Measurements from ENCODE around the gene MYOG.

GRCh38 chr1:203089001-203089650, 3.3 kb upstream of the MYOG start:
- TF ChIP-seq CTCF (optimal IDR thresholded peaks at IDR 0.05 in 1 of 3, IDR thresholded peaks at IDR 0.05 in 1 of 3, conservative IDR thresholded peaks at IDR 0.05 in 1 of 3; ENCODE audit: extremely low read depth in 1 of 3, insufficient read depth in 2 of 3, low read length in 3 of 3) (no peak), EZH2 (IDR thresholded peaks at IDR 0.05; ENCODE audit: low read length) (no peak)
